ENCODE results near the gene PACS2.
"Not testable (repeated sequence)": the region's sequence is repeated elsewhere in the genome, so short reads cannot be mapped to it uniquely, and the experiment has no call there.

The PACS2 gene

DNA sequence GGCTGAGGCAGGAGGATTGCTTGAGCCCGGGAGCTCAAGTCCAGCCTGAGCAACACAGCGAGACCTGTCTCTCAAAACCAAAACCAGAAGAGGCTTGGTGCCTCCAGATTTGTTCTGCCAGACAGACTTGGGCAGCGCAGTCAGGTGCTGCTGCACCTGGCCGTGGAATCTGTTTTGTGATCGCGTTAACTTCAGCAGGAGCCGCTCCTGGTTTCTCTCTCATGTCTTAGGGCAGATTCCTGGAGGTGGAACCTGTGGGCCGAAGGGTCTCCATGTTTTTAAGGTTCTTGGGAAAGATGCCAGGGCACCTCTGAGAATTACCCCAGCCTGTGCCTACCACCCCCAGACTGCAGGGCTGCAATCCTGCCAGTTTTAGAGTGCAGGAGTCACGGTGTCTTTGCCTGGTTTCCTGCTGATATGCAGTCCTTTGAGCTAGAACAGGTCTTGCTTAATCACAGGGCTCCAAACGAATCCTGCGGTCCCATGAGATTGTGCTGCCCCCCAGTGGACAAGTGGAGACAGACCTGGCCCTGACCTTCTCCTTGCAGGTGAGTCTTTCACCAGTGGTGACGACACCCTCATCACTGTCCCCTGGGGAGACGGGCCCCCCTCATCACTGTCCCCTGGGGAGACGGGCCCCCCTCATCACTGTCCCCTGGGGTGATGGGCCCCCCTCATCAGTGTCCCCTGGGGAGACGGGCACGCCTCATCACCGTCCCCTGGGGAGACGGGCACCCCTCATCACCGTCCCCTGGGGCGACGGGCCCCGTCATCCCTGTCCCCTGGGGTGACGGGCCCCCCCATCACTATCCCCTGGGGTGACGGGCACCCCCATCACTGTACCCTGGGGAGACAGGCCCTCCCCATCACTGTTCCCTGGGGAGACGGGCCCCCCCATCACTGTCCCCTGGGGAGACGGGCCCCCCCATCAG, 37.6 kb downstream of the PACS2 start:
- DNase-seq, result peak; percentile 86 to 90

DNA sequence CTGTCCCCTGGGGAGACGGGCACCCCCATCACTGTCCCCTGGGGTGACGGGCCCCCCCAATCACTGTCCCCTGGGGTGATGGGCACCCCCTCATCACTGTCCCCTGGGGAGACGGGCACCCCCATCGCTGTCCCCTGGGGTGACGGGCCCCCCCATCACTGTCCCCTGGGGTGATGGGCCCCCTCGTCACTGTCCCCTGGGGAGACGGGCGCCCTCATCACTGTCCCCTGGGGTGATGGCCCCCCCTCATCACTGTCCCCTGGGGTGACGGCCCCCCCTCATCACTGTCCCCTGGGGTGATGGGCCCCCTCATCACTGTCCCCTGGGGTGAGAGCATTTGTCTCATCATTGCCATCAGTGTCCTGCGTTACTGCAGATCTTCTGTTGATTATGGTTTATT, 38.6 kb downstream of the PACS2 start:
- DNase-seq, result no peak

DNA sequence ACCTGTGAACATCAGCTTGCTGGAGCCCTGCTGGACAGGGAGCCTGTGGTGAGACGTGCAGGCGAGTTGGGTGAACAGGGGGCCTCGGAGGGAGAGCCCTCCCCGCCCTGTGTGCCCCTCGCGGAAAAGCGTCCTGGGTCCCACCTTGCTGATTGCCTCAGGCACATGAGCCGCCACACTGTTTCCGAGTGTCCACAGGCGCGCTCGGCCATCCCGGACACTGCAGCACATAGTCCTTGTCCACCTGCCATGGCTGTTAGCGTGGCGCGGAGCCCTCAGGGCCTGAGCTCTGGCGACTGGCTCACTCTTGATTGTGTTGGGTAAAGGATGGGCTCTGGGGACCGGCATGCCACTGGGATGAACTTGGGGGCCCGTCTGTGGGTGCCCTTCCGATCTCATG, 40.0 kb downstream of the PACS2 start:
- no peak for DNase-seq

GRCh38 chr14:105355049-105355575, 40.6 kb downstream of the PACS2 start:
- DNase-seq, result no peak

DNA sequence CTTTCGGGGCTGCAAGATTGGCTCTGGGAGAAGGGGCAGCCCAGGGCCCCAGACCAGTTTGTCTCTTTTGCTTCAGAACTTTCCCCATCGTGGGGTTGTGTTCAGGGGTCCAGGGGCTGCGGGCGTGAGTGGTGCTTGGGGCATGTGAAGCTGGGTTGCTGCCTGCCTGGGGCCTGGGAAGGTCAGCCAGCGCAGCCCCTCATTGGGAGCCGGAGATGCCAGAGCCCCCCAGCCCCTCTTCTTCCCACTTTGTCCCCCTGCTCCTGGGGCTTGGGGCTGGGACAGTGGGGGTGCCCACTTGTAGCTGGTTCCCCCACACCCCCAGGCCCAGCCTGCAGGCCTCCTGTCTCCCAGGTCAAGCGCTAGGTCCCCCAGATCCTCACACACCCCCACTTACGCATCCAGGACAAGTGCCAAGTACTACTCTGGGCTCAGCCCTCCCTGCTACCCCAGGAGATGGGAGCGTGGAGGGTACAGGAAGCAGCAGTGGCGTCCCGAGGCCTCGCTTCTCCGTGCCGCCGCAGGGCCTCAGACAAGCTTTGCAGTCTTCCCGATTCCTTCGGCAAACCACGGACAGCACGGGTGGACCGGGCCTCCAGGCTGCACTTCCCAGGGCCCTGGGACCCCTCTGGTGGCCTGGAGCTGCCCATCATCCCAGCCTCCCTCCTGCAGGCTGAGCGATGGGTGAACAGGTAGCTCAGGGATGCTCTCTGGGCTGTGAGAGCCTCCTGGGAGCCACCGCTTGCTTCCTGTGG, 41.5 kb downstream of the PACS2 start:
- no peak for DNase-seq

- no peak for DNase-seq
Observed at GRCh38 chr14:105356927-105357326, 42.4 kb downstream of the PACS2 start.

DNA sequence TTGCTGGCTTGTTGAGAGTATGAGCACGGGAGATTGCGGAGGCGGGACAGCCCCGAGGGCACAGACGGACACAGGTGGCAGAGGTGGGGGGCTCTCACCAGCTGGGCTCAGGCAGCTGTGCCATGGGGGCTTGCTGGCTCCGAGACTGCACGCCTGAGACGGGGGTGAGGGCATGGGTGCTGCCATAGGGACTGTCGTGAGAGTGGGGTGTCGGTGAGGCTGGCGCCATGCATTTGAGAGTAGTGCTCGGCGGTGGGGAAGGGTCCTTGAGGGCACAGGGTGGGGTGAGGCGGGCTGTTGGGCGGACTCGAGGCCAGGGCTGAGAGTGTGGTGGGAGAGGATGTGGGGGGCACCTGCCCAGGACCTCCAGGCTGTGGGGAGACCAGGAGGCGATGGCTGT, 43.1 kb downstream of the PACS2 start:
- DNase-seq, result no peak

GRCh38 chr14:105358140-105358846, 43.7 kb downstream of the PACS2 start:
- DNase-seq, result no peak

GRCh38 chr14:105358943-105359342, 44.4 kb downstream of the PACS2 start:
- no peak for DNase-seq

DNA sequence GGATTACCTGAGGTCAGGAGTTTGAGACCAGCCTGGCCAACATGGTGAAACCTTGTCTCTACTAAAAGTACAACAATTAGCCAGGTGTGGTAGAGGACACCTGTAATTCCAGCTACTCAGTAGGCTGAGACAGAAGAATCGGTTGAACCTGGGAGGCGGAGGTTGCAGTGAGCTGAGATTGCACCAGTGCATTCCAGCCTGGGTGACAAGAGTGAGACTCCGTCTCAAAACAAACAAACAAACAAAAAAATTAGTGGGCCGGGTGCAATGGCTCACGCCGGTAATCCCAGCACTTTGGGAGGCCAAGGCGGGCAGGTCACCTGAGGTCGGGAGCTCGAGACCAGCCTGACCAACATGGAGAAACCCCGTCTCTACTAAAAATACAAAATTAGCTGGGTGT, 46.9 kb downstream of the PACS2 start:
- not testable (repeated sequence) for DNase-seq

GRCh38 chr14:105363847-105364708, 49.5 kb downstream of the PACS2 start:
- DNase-seq, result peak; percentile 15 to 26

DNA sequence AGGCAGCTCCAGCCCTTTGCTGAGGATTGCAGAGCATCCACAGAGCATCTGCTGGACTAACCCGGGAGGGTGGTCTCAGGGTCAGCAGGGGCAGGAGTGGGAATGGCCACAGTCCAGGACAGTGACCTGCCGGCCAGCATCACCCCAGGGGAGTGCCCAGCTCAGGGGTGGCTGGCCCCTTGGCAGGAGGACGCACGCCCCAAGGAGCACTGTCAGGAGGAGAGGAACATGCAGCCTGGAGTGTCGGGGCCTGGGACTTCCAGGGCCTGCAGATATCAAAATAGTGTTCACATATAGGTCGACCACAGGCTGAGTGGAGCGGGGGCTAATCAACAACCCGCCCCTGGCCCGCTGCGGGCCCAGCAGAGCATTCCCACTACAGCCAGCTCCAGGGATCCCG, 50.6 kb downstream of the PACS2 start:
- no peak for DNase-seq

- no peak for DNase-seq
Observed at GRCh38 chr14:105365681-105366080, 51.1 kb downstream of the PACS2 start.

DNA sequence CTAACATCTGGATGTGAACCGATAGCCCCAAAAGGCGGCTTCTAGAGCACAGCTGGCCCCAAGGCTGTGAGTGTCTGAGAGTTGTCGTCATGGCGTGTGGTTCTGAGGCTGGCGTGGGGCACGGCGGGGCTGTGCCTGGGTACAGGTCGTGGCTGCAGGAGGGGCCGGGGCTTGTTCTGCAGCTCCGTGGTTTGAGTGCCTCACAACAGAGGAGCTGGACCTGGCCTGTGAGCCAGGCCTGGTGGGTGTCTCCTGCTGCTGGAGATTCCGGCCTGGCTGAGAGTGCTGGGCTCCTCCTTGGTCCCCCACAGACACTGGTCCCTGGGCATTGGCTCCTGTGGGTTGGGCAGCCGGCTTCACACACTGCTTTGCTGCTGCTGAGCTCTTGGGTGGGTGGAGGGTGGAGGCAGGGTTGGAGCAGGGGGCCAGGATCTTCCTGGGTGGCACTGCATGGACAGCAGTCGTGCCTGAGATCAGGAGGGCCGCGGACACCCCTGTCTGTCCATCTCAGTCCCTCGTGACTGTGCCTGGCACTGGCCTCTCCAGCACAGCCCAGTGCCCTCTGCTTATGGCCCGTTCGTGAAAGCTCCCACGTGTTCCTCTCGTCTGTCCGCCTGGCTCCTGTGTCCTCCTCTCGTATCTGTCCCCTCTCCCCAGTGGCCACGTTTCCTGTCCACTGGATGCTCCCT, 52.0 kb downstream of the PACS2 start:
- DNase-seq, result no peak

- DNase-seq, result no peak
Observed at GRCh38 chr14:105367116-105368031, 52.8 kb downstream of the PACS2 start.

- no peak for DNase-seq
Observed at GRCh38 chr14:105368032-105368417, 53.5 kb downstream of the PACS2 start.

GRCh38 chr14:105368426-105368825, 53.9 kb downstream of the PACS2 start:
- DNase-seq, result no peak

DNA sequence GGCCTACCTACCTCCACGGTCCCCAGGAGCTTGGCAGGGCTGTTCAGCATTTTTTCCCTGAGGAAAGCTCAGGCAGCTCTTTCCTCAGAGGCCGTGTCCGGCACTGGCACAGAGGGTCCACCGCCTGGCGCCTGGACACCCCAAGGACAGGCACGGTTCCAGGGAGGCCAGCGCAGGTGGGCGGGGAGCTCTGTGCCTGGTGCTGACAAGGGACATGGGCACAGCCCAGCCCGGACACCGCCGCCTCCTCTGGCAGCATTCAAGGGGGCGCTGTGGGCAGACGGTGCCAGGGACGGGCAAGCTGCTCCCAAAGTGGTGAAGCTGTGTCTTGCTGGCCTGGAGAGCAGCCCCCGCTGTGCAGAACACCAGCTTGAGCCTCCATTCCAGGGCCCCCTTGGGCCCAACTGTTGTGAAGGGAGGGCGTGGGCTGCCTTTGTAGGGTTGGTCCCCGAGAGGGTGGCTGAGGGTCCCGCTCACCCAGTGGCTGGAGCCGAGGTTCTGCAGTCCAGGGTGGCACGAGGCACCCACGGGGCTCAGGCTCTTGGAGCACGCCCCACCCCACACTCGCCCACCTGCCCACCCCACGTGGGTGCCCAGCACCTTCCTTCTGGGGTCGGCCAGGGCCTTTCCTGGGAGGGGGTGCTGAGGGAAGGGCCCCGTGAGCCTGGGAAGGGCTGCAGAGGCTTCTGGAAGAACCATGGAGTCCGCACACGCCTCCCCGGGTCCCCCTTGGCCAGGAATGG, 54.5 kb downstream of the PACS2 start:
- DNase-seq, result no peak

DNA sequence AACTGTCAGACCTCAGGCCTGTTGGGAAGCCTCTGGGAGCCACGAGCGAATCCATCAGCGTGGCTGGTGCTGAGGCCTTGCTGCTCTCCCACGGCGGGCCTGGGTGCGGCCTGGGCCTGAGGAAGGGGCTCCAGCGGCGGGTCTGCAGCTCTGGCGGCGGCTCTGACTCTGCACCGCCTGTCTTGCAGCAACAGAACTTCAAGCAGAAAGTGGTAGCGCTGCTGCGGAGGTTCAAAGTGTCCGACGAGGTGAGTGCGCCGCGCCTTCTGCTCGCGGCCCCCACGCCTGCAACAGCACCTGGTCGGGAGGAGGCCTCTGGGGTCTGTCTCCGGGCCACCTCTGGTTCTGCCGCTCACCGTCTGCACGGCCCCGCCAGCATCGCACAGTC, 55.1 kb downstream of the PACS2 start:
- DNase-seq, result no peak

GRCh38 chr14:105374389-105374788, 59.8 kb downstream of the PACS2 start:
- DNase-seq, result no peak
